Osteocyte (in vitro differentiated cells): ENCODE results near the gene SERINC5. TPM values are rescaled to one million over a fixed set of nuclear protein-coding genes. Genes with fewer than 3 reads are reported as not detected.

ENCODE experiments used
- DNase-seq: peaks from one replicate; pipeline ENCODE4 v3.0.0; 2021; ENCODE audit warnings: mixed read lengths; ENCODE audit not compliant: unreplicated experiment; ENCODE audit errors: extremely low spot score
- H3K27ac Mint-ChIP-seq: one replicate; pipeline ENCODE4 v1.8.0; 2021; ENCODE audit warnings: mild to moderate bottlenecking, mixed read lengths; ENCODE audit not compliant: unreplicated experiment
- H3K27me3 Mint-ChIP-seq: one replicate; pipeline ENCODE4 v1.8.0; 2021; ENCODE audit warnings: mixed read lengths; ENCODE audit not compliant: unreplicated experiment
- H3K36me3 Mint-ChIP-seq: one replicate; pipeline ENCODE4 v1.8.0; 2021; ENCODE audit warnings: mixed read lengths; ENCODE audit not compliant: unreplicated experiment
- H3K4me1 Mint-ChIP-seq: one replicate; pipeline ENCODE4 v1.8.0; 2021; ENCODE audit warnings: mixed read lengths; ENCODE audit not compliant: unreplicated experiment
- H3K4me3 Mint-ChIP-seq: one replicate; pipeline ENCODE4 v1.8.0; 2021; ENCODE audit warnings: mild to moderate bottlenecking, moderate library complexity, mixed read lengths; ENCODE audit not compliant: unreplicated experiment
- H3K9me3 Mint-ChIP-seq: one replicate; pipeline ENCODE4 v1.8.0; 2021; ENCODE audit warnings: mixed read lengths; ENCODE audit not compliant: unreplicated experiment
- total RNA-seq: library from RNA; stranded (reverse); gene quantifications from 2 replicates; pipeline ENCODE4 v1.2.1, GENCODE V29; 2021
- TF ChIP-seq, protein P1 (sequence below): fragments of 200-600 bp; sonication (generic); IDR thresholded peaks from 2 replicates; pipeline ENCODE4 v1.5.0; 2021; ENCODE audit warnings: antibody characterized with exemption, mild to moderate bottlenecking, moderate library complexity

Gene SERINC5
- total RNA-seq, 1 donor from 2014 or later = 43.2 TPM

DNA sequence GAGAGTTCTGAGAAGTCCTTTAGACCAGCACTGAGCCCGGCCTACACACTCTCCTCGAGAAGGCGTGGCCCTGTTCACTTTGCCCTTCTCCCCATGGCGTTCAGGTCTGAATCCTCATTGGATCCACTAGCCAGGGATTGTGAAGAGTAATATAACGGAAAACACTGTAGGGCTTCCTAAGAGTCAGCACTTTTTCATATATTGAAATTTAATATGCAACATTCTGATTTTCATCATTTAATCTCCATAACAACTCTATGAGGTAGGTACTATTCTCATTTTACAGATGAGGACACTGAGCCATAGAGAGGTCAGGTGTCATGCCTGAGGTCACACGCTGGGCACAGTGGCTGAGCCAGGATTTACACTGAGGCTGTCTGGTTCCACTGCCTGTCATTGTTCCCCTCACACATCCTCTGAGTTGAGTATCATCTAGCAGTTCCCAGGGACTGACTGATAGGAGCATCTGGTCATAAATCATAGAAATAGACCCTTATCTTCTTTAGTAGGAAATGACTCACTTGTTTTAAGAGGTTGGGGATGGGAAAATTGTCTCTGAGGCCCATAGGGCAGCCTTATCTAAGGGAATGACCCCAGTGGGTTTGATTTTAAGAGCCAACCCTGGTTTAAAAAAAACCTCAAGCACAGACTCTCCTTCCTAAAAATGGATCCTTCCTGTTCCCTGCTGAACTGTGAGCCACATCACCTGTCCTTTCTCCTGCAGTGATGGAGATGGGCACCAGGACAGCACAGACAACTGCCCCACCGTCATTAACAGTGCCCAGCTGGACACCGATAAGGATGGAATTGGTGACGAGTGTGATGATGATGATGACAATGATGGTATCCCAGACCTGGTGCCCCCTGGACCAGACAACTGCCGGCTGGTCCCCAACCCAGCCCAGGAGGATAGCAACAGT lies 179.5 kb downstream of the SERINC5 start:
- no peaks in the 10 kb centered on the region for H3K9me3 Mint-ChIP-seq
- H3K36me3 Mint-ChIP-seq = no peaks in the 10 kb centered on the region
- no peak overlapping the region for H3K27ac Mint-ChIP-seq
- TF ChIP-seq, protein P1, sequence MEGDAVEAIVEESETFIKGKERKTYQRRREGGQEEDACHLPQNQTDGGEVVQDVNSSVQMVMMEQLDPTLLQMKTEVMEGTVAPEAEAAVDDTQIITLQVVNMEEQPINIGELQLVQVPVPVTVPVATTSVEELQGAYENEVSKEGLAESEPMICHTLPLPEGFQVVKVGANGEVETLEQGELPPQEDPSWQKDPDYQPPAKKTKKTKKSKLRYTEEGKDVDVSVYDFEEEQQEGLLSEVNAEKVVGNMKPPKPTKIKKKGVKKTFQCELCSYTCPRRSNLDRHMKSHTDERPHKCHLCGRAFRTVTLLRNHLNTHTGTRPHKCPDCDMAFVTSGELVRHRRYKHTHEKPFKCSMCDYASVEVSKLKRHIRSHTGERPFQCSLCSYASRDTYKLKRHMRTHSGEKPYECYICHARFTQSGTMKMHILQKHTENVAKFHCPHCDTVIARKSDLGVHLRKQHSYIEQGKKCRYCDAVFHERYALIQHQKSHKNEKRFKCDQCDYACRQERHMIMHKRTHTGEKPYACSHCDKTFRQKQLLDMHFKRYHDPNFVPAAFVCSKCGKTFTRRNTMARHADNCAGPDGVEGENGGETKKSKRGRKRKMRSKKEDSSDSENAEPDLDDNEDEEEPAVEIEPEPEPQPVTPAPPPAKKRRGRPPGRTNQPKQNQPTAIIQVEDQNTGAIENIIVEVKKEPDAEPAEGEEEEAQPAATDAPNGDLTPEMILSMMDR = no peak
- no peak overlapping the region for H3K4me3 Mint-ChIP-seq
- H3K4me1 Mint-ChIP-seq = peaks cover 2% of the 10 kb centered on the region
- no peaks in the 10 kb centered on the region for H3K27me3 Mint-ChIP-seq
- DNase-seq = no peak

DNA sequence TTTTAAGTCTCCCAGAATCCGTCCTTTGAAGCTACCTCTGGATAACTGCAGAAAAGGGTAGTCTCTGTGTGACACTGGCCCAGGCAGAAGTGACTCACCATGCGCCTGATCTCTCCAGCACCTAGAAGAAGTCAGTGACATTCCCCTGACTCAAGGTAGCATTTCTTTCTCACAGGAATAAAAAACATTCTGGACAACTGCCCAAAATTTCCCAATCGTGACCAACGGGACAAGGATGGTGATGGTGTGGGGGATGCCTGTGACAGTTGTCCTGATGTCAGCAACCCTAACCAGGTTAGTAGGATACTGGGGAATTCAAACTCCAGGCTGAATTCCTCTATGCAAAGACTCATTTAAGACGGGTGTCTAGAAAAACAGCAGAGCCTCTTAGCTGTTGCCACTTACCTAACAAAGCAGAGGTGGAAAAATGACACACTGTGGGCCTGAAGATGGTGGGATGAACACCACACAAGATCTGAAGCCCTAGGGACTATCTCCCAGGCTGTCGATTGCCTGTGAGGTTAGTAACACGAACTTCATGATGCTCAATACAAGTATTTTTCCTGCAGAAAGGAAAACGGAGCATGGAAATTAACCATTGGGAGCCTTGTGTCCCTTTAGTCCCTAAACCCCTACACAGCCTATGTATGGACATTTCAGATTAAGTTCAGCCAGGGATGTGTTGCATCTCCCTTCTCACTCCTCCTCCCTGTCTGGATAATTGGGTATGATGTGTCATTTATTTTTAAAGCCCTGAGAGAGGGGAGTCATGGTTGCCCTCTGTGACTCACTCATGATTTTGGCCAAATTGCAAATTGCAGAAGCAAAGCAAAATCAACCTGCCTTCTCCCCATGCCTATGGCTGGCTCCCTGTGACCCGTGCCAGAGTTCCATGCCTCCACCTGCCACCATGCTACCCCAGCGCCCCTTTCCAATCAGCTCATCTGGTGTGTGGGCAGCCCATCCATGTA lies 183.5 kb downstream of the SERINC5 start:
- Mint-ChIP-seq H3K36me3 (no peaks in the 10 kb centered on the region), H3K4me3 (no peak overlapping the region), H3K9me3 (no peaks in the 10 kb centered on the region), H3K27me3 (peaks cover 3% of the 10 kb centered on the region), H3K4me1 (peaks cover 2% of the 10 kb centered on the region), H3K27ac (no peak overlapping the region)
- peak; percentile 48 for DNase-seq
- TF ChIP-seq, protein P1 = no peak

DNA sequence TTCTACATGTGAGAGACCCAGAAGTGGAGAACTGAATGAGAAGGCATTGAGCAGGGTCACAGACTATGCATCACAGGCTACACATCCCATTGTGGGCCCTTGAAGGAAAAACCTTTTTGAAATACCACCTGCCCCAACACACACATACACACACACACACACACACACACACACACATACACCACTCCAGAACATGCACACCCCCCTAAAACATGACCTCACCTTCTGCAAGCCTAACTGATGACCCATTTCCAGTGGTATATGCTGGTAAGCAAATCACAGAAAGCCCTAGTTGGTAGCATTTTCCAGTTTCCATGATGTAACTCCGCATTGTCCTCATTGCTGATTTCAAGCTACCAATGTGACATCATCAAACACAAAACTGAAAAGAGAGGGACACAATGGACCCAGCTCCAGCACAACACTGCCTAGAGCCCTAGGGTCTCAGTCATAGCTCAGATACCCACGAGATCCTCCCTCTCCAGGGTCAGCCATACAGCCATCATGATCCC lies 184.3 kb downstream of the SERINC5 start:
- Mint-ChIP-seq H3K4me1 (peaks cover 2% of the 10 kb centered on the region), H3K27me3 (peaks cover 5% of the 10 kb centered on the region), H3K36me3 (no peaks in the 10 kb centered on the region), H3K27ac (no peak overlapping the region), H3K9me3 (no peaks in the 10 kb centered on the region), H3K4me3 (no peak overlapping the region)
- TF ChIP-seq, protein P1 = no peak
- no peak for DNase-seq

DNA sequence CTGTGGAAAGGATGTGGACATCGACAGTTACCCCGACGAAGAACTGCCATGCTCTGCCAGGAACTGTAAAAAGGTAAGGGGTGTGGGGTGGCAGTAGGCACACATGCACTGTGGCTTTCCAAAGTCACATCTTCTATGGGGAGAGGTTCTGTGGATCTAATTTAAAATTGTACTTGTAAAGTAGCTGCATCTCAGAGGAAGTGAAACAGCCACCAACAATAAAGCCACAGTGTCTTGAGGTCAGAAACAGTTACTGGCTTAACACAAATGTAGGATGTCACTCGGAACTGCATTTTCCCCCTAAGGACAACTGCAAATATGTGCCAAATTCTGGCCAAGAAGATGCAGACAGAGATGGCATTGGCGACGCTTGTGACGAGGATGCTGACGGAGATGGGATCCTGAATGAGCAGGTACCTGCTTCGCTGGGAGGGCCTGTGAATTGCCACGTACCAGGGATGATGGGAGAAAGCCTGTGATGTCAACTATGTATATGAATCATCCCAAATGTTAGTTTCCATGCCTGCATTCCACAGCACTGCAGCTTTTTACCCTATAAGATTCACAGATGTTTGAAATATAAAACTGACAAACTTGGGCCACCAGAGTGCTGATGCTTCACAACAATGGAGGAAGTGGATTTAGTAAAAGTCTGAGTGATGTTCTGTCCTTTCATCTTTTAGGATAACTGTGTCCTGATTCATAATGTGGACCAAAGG lies 185.4 kb downstream of the SERINC5 start:
- Mint-ChIP-seq H3K27me3 (peaks cover 5% of the 10 kb centered on the region), H3K4me1 (peaks cover 2% of the 10 kb centered on the region), H3K36me3 (no peaks in the 10 kb centered on the region), H3K4me3 (no peak overlapping the region), H3K9me3 (no peaks in the 10 kb centered on the region), H3K27ac (no peak overlapping the region)
- TF ChIP-seq, protein P1 = no peak
- DNase-seq = peak; percentile 34
